Effector memory CD4-positive, alpha-beta T cell (primary cell): ENCODE data around the gene CLCN2.
A peak's percentile ranks its signal among the peaks of the same experiment; 100 is the strongest.
"Not testable (repeated sequence)": the region's sequence is repeated elsewhere in the genome, so short reads cannot be mapped to it uniquely, and the experiment has no call there.

Source experiments
- DNase-seq, 3 donors: peaks; one replicate each; pipeline ENCODE4 v3.0.0-alpha.2; 2020
- H3K27ac ChIP-seq: 2 replicates; pipeline ENCODE4 v1.7.0; 2013; ENCODE audit warnings: mild to moderate bottlenecking, low read length, moderate library complexity; ENCODE audit not compliant: insufficient read depth, poor library complexity, severe bottlenecking
- H3K27me3 ChIP-seq: replicated peaks from 2 replicates; pipeline ENCODE4 v1.7.0; 2013; ENCODE audit warnings: mild to moderate bottlenecking, low read length; ENCODE audit not compliant: insufficient read depth, control insufficient read depth, poor library complexity, severe bottlenecking
- H3K36me3 ChIP-seq: 2 replicates; pipeline ENCODE4 v1.7.0; 2013; ENCODE audit warnings: mild to moderate bottlenecking, low read length, moderate library complexity; ENCODE audit not compliant: control insufficient read depth, insufficient read depth
- H3K4me1 ChIP-seq: 2 replicates; pipeline ENCODE4 v1.7.0; 2013; ENCODE audit warnings: low read length, mild to moderate bottlenecking; ENCODE audit not compliant: control insufficient read depth, insufficient read depth, poor library complexity, severe bottlenecking
- H3K4me3 ChIP-seq: 2 replicates; pipeline ENCODE4 v1.7.0; 2013; ENCODE audit warnings: low read length, low read depth, mild to moderate bottlenecking; ENCODE audit not compliant: insufficient read depth, poor library complexity, severe bottlenecking
- H3K9me3 ChIP-seq: 2 replicates; pipeline ENCODE4 v1.7.0; 2013; ENCODE audit warnings: mild to moderate bottlenecking, low read length, moderate library complexity; ENCODE audit not compliant: control insufficient read depth

Gene CLCN2

DNA sequence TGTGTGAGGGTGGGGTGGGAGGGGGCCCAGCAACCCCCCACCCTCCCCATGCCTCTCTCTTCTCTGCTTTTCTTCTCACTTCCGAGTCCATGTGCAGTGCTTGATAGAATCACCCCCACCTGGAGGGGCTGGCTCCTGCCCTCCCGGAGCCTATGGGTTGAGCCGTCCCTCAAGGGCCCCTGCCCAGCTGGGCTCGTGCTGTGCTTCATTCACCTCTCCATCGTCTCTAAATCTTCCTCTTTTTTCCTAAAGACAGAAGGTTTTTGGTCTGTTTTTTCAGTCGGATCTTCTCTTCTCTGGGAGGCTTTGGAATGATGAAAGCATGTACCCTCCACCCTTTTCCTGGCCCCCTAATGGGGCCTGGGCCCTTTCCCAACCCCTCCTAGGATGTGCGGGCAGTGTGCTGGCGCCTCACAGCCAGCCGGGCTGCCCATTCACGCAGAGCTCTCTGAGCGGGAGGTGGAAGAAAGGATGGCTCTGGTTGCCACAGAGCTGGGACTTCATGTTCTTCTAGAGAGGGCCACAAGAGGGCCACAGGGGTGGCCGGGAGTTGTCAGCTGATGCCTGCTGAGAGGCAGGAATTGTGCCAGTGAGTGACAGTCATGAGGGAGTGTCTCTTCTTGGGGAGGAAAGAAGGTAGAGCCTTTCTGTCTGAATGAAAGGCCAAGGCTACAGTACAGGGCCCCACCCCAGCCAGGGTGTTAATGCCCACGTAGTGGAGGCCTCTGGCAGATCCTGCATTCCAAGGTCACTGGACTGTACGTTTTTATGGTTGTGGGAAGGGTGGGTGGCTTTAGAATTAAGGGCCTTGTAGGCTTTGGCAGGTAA, 15.9 kb downstream of the CLCN2 start:
- no peaks in the 10 kb centered on the region for H3K4me1 ChIP-seq
- no peak overlapping the region for H3K4me3 ChIP-seq
- H3K9me3 ChIP-seq: no peaks in the 10 kb centered on the region
- H3K27me3 ChIP-seq: no peaks in the 10 kb centered on the region
- H3K27ac ChIP-seq: no peak overlapping the region
- no peak for DNase-seq
- peaks cover 3% of the 10 kb centered on the region for H3K36me3 ChIP-seq

DNA sequence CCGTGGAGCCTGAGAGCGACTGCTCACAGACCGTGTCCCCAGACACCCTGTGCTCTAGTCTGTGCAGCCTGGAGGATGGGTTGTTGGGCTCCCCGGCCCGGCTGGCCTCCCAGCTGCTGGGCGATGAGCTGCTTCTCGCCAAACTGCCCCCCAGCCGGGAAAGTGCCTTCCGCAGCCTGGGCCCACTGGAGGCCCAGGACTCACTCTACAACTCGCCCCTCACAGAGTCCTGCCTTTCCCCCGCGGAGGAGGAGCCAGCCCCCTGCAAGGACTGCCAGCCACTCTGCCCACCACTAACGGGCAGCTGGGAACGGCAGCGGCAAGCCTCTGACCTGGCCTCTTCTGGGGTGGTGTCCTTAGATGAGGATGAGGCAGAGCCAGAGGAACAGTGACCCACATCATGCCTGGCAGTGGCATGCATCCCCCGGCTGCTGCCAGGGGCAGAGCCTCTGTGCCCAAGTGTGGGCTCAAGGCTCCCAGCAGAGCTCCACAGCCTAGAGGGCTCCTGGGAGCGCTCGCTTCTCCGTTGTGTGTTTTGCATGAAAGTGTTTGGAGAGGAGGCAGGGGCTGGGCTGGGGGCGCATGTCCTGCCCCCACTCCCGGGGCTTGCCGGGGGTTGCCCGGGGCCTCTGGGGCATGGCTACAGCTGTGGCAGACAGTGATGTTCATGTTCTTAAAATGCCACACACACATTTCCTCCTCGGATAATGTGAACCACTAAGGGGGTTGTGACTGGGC, 16.7 kb downstream of the CLCN2 start:
- Histone ChIP-seq H3K4me1 (no peaks in the 10 kb centered on the region), H3K36me3 (peaks cover 3% of the 10 kb centered on the region)
- DNase-seq: no peak

DNA sequence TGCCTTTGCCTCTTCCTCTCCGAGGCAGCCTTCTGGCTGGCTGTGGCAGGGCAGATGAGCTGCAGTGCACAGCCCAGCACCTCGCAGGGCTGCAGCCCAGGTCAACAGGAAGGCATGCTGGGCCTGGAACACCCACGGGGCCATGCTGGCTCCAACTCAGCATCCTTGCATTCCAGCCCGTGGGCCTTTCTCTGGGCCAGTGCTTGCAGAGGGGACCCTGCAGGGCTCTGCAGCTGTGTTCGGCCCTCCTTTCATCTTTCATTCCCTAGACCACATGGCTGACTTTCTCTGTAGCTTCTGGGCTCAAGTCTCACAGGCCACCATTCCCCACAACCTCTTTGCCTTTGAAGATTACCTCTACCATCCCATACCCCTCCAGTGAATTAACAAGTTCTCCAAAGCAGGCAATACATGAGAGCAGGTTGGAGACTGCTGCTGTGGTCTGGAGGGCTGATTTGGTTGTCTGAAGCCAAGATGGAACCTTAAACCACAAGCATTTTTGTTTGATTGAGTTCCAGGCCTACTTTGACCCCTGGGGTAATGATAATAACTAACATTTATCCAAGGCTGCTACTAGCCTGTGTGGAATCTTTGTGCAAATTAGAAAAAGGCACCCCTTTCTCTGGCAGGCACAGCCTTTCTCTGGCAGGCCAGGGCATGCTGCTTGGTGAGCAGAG, 18.1 kb downstream of the CLCN2 start:
- Histone ChIP-seq H3K27ac (no peak overlapping the region), H3K4me3 (no peak overlapping the region), H3K9me3 (no peaks in the 10 kb centered on the region), H3K27me3 (no peaks in the 10 kb centered on the region), H3K36me3 (peaks cover 3% of the 10 kb centered on the region), H3K4me1 (no peaks in the 10 kb centered on the region)
- no peak for DNase-seq

More for the DNA sequence above, 16.7 kb downstream of the CLCN2 start:
- no peak overlapping the region for H3K27ac ChIP-seq
- no peaks in the 10 kb centered on the region for H3K27me3 ChIP-seq
- no peak overlapping the region for H3K4me3 ChIP-seq
- no peaks in the 10 kb centered on the region for H3K9me3 ChIP-seq

DNA sequence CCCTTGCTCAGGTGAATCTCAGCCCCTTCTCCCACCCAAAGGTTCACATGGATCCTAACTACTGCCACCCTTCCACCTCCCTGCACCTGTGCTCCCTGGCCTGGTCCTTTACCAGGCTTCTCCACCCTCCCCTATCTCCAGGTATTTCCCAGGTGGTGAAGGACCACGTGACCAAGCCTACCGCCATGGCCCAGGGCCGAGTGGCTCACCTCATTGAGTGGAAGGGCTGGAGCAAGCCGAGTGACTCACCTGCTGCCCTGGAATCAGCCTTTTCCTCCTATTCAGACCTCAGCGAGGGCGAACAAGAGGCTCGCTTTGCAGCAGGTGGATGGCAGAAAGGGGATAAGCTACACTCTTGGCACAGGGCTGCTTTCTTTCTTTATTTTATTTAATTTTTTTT, 19.5 kb downstream of the CLCN2 start:
- H3K27ac ChIP-seq: no peak overlapping the region
- peaks cover 3% of the 10 kb centered on the region for H3K36me3 ChIP-seq
- H3K4me1 ChIP-seq: peaks cover 3% of the 10 kb centered on the region
- no peak for DNase-seq
- no peaks in the 10 kb centered on the region for H3K9me3 ChIP-seq
- H3K27me3 ChIP-seq: no peaks in the 10 kb centered on the region
- no peak overlapping the region for H3K4me3 ChIP-seq

DNA sequence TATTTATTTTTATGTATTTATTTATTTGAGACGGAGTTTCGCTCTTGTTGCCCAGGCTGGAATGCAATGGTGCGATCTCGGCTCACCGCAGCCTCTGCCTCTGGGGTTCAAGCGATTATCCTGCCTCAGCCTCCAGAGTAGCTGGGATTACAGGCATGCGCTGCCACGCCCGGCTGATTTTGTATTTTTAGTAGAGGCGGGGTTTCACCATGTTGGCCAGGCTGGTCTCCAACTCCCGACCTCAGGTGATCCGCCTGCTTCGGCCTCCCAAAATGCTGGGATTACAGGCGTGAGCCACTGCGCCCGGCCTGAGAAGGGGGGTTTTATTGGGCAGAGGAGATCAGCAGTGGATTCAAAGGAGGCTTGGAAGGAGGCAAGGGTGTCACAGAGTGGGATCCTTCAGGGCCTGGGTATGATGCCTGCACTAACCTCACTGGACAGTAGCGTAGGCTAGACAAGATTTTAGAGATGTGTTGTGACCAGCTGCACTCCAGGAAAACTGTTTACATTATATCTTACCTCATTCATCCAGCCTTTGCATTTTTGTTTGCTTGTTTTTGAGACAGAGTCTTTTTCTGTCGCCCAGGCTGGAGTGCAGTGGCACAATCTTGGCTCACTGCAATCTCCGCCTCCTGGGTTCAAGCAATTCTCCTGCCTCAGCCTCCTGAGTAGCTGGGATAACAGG, 21.8 kb downstream of the CLCN2 start:
- DNase-seq, H3K4me3 ChIP-seq, H3K27me3 ChIP-seq, H3K27ac ChIP-seq, H3K9me3 ChIP-seq: not testable (repeated sequence)
- Histone ChIP-seq H3K4me1 (peaks cover 13% of the 10 kb centered on the region), H3K36me3 (peaks cover 10% of the 10 kb centered on the region)

DNA sequence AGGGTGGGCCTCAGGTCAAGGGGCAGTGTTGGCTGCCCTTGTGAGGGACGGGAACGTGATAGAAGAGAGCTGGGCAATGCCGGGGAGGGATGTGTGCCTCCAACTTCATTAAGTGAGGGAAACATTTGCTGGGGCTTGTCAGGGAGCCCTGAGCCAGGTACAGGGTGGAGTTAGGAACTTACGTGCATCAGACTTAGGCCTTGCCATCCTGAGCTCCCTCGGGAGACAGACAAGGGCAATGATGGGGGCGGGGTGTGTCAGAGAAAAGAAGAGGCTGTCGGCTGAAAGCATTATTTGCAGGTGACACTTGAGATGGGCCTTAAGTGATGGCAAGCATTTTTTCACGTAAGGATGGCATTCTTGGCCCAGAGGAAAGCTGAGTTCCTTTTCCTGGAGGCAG, 22.4 kb downstream of the CLCN2 start:
- Histone ChIP-seq H3K27me3 (no peaks in the 10 kb centered on the region), H3K27ac (no peak overlapping the region), H3K9me3 (no peaks in the 10 kb centered on the region), H3K36me3 (peaks cover 13% of the 10 kb centered on the region), H3K4me1 (peaks cover 13% of the 10 kb centered on the region), H3K4me3 (no peak overlapping the region)
- no peak for DNase-seq

DNA sequence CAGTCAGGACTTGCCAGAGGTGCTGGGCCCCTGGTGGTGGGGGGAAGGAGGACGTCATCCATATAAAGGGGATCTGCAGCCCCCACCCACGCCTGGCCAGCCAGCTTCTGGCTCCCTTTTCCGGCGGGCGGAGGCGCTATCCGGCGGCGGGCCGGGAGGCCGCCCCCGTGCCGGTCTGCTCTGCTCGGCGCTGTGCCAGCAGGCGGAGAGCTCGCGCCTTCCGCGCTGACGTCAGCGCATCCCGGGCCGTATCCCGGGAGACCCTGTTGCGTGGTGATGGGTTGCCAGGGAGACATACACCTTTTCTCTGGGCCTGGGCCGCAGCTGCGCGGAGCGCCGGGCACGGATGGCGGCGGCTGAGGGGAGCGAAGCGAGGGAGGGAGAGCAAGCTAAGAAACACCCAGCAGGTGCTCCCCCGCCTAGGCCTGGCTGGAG, 22.9 kb downstream of the CLCN2 start:
- H3K9me3 ChIP-seq: no peaks in the 10 kb centered on the region
- peaks cover 13% of the 10 kb centered on the region for H3K4me1 ChIP-seq
- no peak for DNase-seq
- no peak overlapping the region for H3K4me3 ChIP-seq
- H3K27ac ChIP-seq: no peak overlapping the region
- H3K36me3 ChIP-seq: peaks cover 13% of the 10 kb centered on the region
- H3K27me3 ChIP-seq: no peaks in the 10 kb centered on the region

DNA sequence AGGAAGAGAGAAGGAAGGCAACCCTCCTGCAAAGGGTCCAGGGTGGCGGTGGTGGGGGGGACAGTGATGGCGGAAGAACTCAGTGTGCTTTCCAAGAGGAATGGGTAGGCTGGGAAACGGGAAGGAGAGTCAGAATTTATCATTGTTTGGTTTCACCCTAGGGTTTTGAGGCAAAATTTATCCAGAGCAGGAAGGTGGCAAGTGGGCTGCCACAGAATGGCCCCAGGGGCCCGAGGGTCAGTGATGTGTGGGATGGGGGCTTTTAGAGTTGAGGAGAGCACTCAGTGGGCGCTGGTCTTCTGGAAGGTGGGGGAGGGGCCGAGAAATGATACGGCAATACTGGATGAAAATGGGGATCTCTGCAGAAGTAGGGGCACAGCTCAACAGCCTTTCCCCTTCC, 23.4 kb downstream of the CLCN2 start:
- Histone ChIP-seq H3K9me3 (no peaks in the 10 kb centered on the region), H3K4me3 (no peak overlapping the region), H3K36me3 (peaks cover 15% of the 10 kb centered on the region), H3K4me1 (peaks cover 13% of the 10 kb centered on the region), H3K27ac (no peak overlapping the region), H3K27me3 (no peaks in the 10 kb centered on the region)
- no peak for DNase-seq

DNA sequence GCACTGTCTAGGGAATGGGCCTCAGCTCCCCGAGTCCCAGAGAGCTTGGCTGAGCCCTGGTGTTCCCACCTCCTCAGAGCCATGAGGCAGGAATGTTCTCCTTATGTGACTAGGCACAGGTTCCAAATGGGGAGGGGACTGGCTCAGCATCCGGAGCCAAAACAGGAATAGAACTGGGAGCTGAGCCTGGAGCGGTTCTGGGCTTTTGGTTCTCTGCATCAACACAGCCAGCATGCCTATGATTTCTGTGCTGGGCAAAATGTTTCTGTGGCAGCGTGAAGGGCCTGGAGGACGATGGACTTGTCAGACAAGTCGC, 24.0 kb downstream of the CLCN2 start, which contains the start of gene FAM131A:
Gene FAM131A (plus strand): TSS at position 202 of the 316 bp plus-strand sequence. CDS start 31 bp downstream, at position 233.
- no peaks in the 10 kb centered on the region for H3K9me3 ChIP-seq
- no peak for DNase-seq
- peaks cover 13% of the 10 kb centered on the region for H3K4me1 ChIP-seq
- peak within 1 kb of the TSS; percentile 62 for H3K4me3 ChIP-seq
- no peaks in the 10 kb centered on the region for H3K27me3 ChIP-seq
- peaks cover 22% of the 10 kb centered on the region for H3K36me3 ChIP-seq
- H3K27ac ChIP-seq: peak within 1 kb of the TSS; percentile 88
